ENCODE measurements around the gene FADS1. TPM values are rescaled to one million over a fixed set of nuclear protein-coding genes. Genes with fewer than 3 reads are reported as not detected.

The FADS1 gene
- total and polyA plus RNA-seq, 4 donors: 63.6 to 94.9 (median 91.9) TPM

- H3K4me1 ChIP-seq (ENCODE audit: control insufficient read depth, insufficient read depth, low read length): peaks cover 28% of the 10 kb centered on the region
Measured at GRCh38 chr11:61765550-61766253, 51.1 kb downstream of the FADS1 start.

GRCh38 chr11:61764606-61765260 is 52.1 kb downstream of the FADS1 start:
- H3K27ac ChIP-seq (ENCODE audit: low read depth, low read length): no peak overlapping the region
- DNase-seq (ENCODE audit: low read depth in 4 of 6, low spot score in 6 of 6): no peak
- H3K4me1 ChIP-seq (ENCODE audit: control insufficient read depth, insufficient read depth, low read length): peaks cover 33% of the 10 kb centered on the region
- no peak overlapping the region for H3K4me3 ChIP-seq (ENCODE audit: low read depth, low read length)
- H3K9me3 ChIP-seq (ENCODE audit: control insufficient read depth, insufficient read depth, low read length): no peaks in the 10 kb centered on the region
- H3K27me3 ChIP-seq (ENCODE audit: control insufficient read depth, insufficient read depth, low read length): no peaks in the 10 kb centered on the region
- 58% methylated on average over 15 of the region's 22 CpGs for WGBS (ENCODE audit: insufficient coverage)
- peaks cover 30% of the 10 kb centered on the region for H3K36me3 ChIP-seq (ENCODE audit: control insufficient read depth, insufficient read depth, low read length)

More at GRCh38 chr11:61765550-61766253, 51.1 kb downstream of the FADS1 start:
- H3K27ac ChIP-seq (ENCODE audit: low read depth, low read length): no peak overlapping the region
- H3K36me3 ChIP-seq (ENCODE audit: control insufficient read depth, insufficient read depth, low read length): peaks cover 33% of the 10 kb centered on the region
- no peak overlapping the region for H3K4me3 ChIP-seq (ENCODE audit: low read depth, low read length)
- no peaks in the 10 kb centered on the region for H3K27me3 ChIP-seq (ENCODE audit: control insufficient read depth, insufficient read depth, low read length)
- DNase-seq (ENCODE audit: low read depth in 4 of 6, low spot score in 6 of 6): no peak
- H3K9me3 ChIP-seq (ENCODE audit: control insufficient read depth, insufficient read depth, low read length): no peaks in the 10 kb centered on the region
- 85% methylated on average over 16 of the region's 26 CpGs for WGBS (ENCODE audit: insufficient coverage)

- WGBS (ENCODE audit: insufficient coverage): 74% methylated on average over 23 of the region's 23 CpGs
- Histone ChIP-seq H3K36me3 (ENCODE audit: control insufficient read depth, insufficient read depth, low read length) (peaks cover 23% of the 10 kb centered on the region), H3K27ac (ENCODE audit: low read depth, low read length) (no peak overlapping the region), H3K9me3 (ENCODE audit: control insufficient read depth, insufficient read depth, low read length) (no peaks in the 10 kb centered on the region), H3K4me1 (ENCODE audit: control insufficient read depth, insufficient read depth, low read length) (peaks cover 33% of the 10 kb centered on the region), H3K4me3 (ENCODE audit: low read depth, low read length) (no peak overlapping the region), H3K27me3 (ENCODE audit: control insufficient read depth, insufficient read depth, low read length) (no peaks in the 10 kb centered on the region)
- no peak for DNase-seq (ENCODE audit: low read depth in 4 of 6, low spot score in 6 of 6)
Measured at GRCh38 chr11:61763930-61764605, 52.7 kb downstream of the FADS1 start.

GRCh38 chr11:61762798-61763197 is 54.0 kb downstream of the FADS1 start:
- Histone ChIP-seq H3K27me3 (ENCODE audit: control insufficient read depth, insufficient read depth, low read length) (no peaks in the 10 kb centered on the region), H3K36me3 (ENCODE audit: control insufficient read depth, insufficient read depth, low read length) (peaks cover 18% of the 10 kb centered on the region), H3K4me1 (ENCODE audit: control insufficient read depth, insufficient read depth, low read length) (peaks cover 33% of the 10 kb centered on the region), H3K27ac (ENCODE audit: low read depth, low read length) (no peak overlapping the region), H3K4me3 (ENCODE audit: low read depth, low read length) (no peak overlapping the region), H3K9me3 (ENCODE audit: control insufficient read depth, insufficient read depth, low read length) (no peaks in the 10 kb centered on the region)
- 67% methylated on average over 5 of the region's 15 CpGs for WGBS (ENCODE audit: insufficient coverage)
- no peak for DNase-seq (ENCODE audit: low read depth in 4 of 6, low spot score in 6 of 6)

- Histone ChIP-seq H3K27ac (ENCODE audit: low read depth, low read length) (no peak overlapping the region), H3K4me3 (ENCODE audit: low read depth, low read length) (no peak overlapping the region), H3K4me1 (ENCODE audit: control insufficient read depth, insufficient read depth, low read length) (peaks cover 33% of the 10 kb centered on the region), H3K36me3 (ENCODE audit: control insufficient read depth, insufficient read depth, low read length) (peaks cover 18% of the 10 kb centered on the region), H3K27me3 (ENCODE audit: control insufficient read depth, insufficient read depth, low read length) (no peaks in the 10 kb centered on the region), H3K9me3 (ENCODE audit: control insufficient read depth, insufficient read depth, low read length) (no peaks in the 10 kb centered on the region)
- no peak for DNase-seq (ENCODE audit: low read depth in 4 of 6, low spot score in 6 of 6)
- 88% methylated on average over 8 of the region's 10 CpGs for WGBS (ENCODE audit: insufficient coverage)
Measured at GRCh38 chr11:61762223-61762615, 54.6 kb downstream of the FADS1 start.

GRCh38 chr11:61761440-61762222 is 55.2 kb downstream of the FADS1 start:
- no peak overlapping the region for H3K4me3 ChIP-seq (ENCODE audit: low read depth, low read length)
- peaks cover 18% of the 10 kb centered on the region for H3K36me3 ChIP-seq (ENCODE audit: control insufficient read depth, insufficient read depth, low read length)
- H3K4me1 ChIP-seq (ENCODE audit: control insufficient read depth, insufficient read depth, low read length): peaks cover 39% of the 10 kb centered on the region
- DNase-seq (ENCODE audit: low read depth in 4 of 6, low spot score in 6 of 6): no peak
- WGBS (ENCODE audit: insufficient coverage): 62% methylated on average over 8 of the region's 11 CpGs
- no peaks in the 10 kb centered on the region for H3K9me3 ChIP-seq (ENCODE audit: control insufficient read depth, insufficient read depth, low read length)
- no peak overlapping the region for H3K27ac ChIP-seq (ENCODE audit: low read depth, low read length)
- no peaks in the 10 kb centered on the region for H3K27me3 ChIP-seq (ENCODE audit: control insufficient read depth, insufficient read depth, low read length)

GRCh38 chr11:61760946-61761345 is 55.9 kb downstream of the FADS1 start:
- peaks cover 41% of the 10 kb centered on the region for H3K4me1 ChIP-seq (ENCODE audit: control insufficient read depth, insufficient read depth, low read length)
- no peaks in the 10 kb centered on the region for H3K27me3 ChIP-seq (ENCODE audit: control insufficient read depth, insufficient read depth, low read length)
- no peak overlapping the region for H3K27ac ChIP-seq (ENCODE audit: low read depth, low read length)
- no peaks in the 10 kb centered on the region for H3K9me3 ChIP-seq (ENCODE audit: control insufficient read depth, insufficient read depth, low read length)
- WGBS (ENCODE audit: insufficient coverage): 53% methylated on average over 5 of the region's 13 CpGs
- H3K36me3 ChIP-seq (ENCODE audit: control insufficient read depth, insufficient read depth, low read length): peaks cover 12% of the 10 kb centered on the region
- DNase-seq (ENCODE audit: low read depth in 4 of 6, low spot score in 6 of 6): peak in 2 of 6 donors; percentile 22 to 68
- H3K4me3 ChIP-seq (ENCODE audit: low read depth, low read length): no peak overlapping the region

- peaks cover 55% of the 10 kb centered on the region for H3K4me1 ChIP-seq (ENCODE audit: control insufficient read depth, insufficient read depth, low read length)
- H3K4me3 ChIP-seq (ENCODE audit: low read depth, low read length): no peak overlapping the region
- DNase-seq (ENCODE audit: low read depth in 4 of 6, low spot score in 6 of 6): no peak
- peaks cover 11% of the 10 kb centered on the region for H3K27me3 ChIP-seq (ENCODE audit: control insufficient read depth, insufficient read depth, low read length)
- no peaks in the 10 kb centered on the region for H3K9me3 ChIP-seq (ENCODE audit: control insufficient read depth, insufficient read depth, low read length)
- no peak overlapping the region for H3K27ac ChIP-seq (ENCODE audit: low read depth, low read length)
- H3K36me3 ChIP-seq (ENCODE audit: control insufficient read depth, insufficient read depth, low read length): peaks cover 6% of the 10 kb centered on the region
- WGBS (ENCODE audit: insufficient coverage): 85% methylated on average over 15 of the region's 15 CpGs
Measured at GRCh38 chr11:61757213-61757862, 59.5 kb downstream of the FADS1 start.
